Measurements from ENCODE around the gene SFXN2. TPM values are rescaled to one million over a fixed set of nuclear protein-coding genes. Genes with fewer than 3 reads are reported as not detected.
"Not testable (repeated sequence)": the region's sequence is repeated elsewhere in the genome, so short reads cannot be mapped to it uniquely, and the experiment has no call there.

The SFXN2 gene
- polyA plus RNA-seq, 1 experiment, result 5.6 TPM

GRCh38 chr10:102691285-102692066, 23.0 kb upstream of the SFXN2 start:
- DNase-seq (ENCODE audit: low read depth), result no peak
- Histone ChIP-seq H3K36me3 (ENCODE audit: control insufficient read depth, insufficient read depth, low read length) (no peaks in the 10 kb centered on the region), H3K4me3 (ENCODE audit: low read depth, low read length) (no peak overlapping the region), H3K27me3 (ENCODE audit: control insufficient read depth, insufficient read depth, low read length) (no peaks in the 10 kb centered on the region)
- ChIA-PET CTCF (interaction anchor here (0.6 to 4.8 kb wide), 3 partner anchors 12 to 16 kb away, joined by 3 to 34 read pairs (median 3); no protein-coding TSS in a partner anchor), POLR2A (interaction anchor here (1.4 kb wide), 1 partner anchor 15 kb away, joined by 7 read pairs; no protein-coding TSS in a partner anchor)
- no peak for TF ChIP-seq CTCF (IDR thresholded peaks at IDR 0.05; ENCODE audit: insufficient read depth, low read depth, low read length)

DNA sequence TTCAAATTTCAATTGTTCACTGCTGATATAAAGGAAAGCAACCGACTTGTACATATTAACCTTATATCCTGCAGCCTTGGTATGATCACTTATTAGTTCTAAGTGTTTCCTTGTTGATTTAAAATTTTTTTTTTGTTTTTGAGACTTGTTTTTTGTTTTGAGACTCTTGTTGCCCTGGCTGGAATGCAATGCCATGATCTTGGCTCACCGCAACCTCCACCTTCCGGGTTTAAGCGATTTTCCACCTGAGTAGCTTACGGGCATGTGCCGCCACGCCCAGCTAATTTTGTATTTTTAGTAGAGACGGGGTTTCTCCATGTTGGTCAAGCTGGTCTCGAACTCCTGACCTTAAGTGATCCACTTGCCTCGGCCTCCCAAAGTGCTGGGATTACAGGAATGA, 19.0 kb upstream of the SFXN2 start:
- H3K4me3 ChIP-seq (ENCODE audit: low read depth, low read length); H3K36me3 ChIP-seq (ENCODE audit: control insufficient read depth, insufficient read depth, low read length); POLR2A ChIA-PET; H3K27me3 ChIP-seq (ENCODE audit: control insufficient read depth, insufficient read depth, low read length); DNase-seq (ENCODE audit: low read depth); CTCF ChIA-PET: not testable (repeated sequence)

DNA sequence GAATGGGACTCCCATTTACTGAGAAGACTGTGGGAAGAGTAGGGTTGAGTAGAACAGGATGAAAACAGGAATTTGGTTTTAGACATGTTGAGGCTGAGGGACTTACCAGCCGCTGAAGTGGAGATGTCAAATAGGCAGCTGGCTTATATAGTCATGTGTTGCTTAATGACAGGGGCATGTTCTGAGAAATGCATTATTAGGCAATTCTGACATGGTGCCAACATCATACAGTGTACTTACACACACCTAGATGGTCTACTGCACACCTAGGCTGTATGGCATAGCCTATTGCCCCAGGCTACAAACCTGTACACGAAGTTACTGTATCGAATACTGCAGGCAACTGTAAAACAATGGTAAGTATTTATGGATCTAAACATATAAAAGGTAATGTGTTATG, 17.7 kb upstream of the SFXN2 start:
- ChIA-PET CTCF (interaction anchor here (1.1 kb wide), 1 partner anchor 18 kb away, joined by 4 read pairs; no protein-coding TSS in a partner anchor), POLR2A (no interaction called here)
- no peak for DNase-seq (ENCODE audit: low read depth)
- Histone ChIP-seq H3K27me3 (ENCODE audit: control insufficient read depth, insufficient read depth, low read length) (no peaks in the 10 kb centered on the region), H3K36me3 (ENCODE audit: control insufficient read depth, insufficient read depth, low read length) (peaks cover 6% of the 10 kb centered on the region), H3K4me3 (ENCODE audit: low read depth, low read length) (no peak overlapping the region)
- no peak for TF ChIP-seq CTCF (IDR thresholded peaks at IDR 0.05; ENCODE audit: insufficient read depth, low read depth, low read length)

GRCh38 chr10:102698894-102699293, 15.5 kb upstream of the SFXN2 start:
- ChIA-PET CTCF (no interaction called here), POLR2A (no interaction called here)
- Histone ChIP-seq H3K4me3 (ENCODE audit: low read depth, low read length) (no peak overlapping the region), H3K27me3 (ENCODE audit: control insufficient read depth, insufficient read depth, low read length) (no peaks in the 10 kb centered on the region), H3K36me3 (ENCODE audit: control insufficient read depth, insufficient read depth, low read length) (peaks cover 6% of the 10 kb centered on the region)
- no peak for DNase-seq (ENCODE audit: low read depth)
- TF ChIP-seq CTCF (IDR thresholded peaks at IDR 0.05; ENCODE audit: insufficient read depth, low read depth, low read length), result no peak

GRCh38 chr10:102701272-102701671, 13.2 kb upstream of the SFXN2 start:
- H3K4me3 ChIP-seq (ENCODE audit: low read depth, low read length), result no peak overlapping the region
- CTCF ChIA-PET, result interaction anchor here (0.9 to 1.2 kb wide), 2 partner anchors 9 to 25 kb away, joined by 3 to 4 read pairs; no protein-coding TSS in a partner anchor
- H3K27me3 ChIP-seq (ENCODE audit: control insufficient read depth, insufficient read depth, low read length), result no peaks in the 10 kb centered on the region
- no peak for TF ChIP-seq CTCF (IDR thresholded peaks at IDR 0.05; ENCODE audit: insufficient read depth, low read depth, low read length)
- POLR2A ChIA-PET, result no interaction called here
- peaks cover 6% of the 10 kb centered on the region for H3K36me3 ChIP-seq (ENCODE audit: control insufficient read depth, insufficient read depth, low read length)
- DNase-seq (ENCODE audit: low read depth), result no peak

Measured in BJ (cell line).